GF-D8 (cell line): ENCODE data around the gene RGS12.

Source experiments
- DNase-seq: peaks from one replicate; lab custom pipeline; 2025; lab: John Stamatoyannopoulos, UW

Gene RGS12

GRCh38 chr4:3292571-3293400 is at the start of gene RGS12:
RGS12 (plus strand) TSS chr4:3293021; CDS start chr4:3316171, 23,150 bp downstream.
- DNase-seq, result peak; percentile 76

- no peak for DNase-seq
These were observed 49.6 kb upstream of the RGS12 start for GRCh38 chr4:3243136-3243780.

GRCh38 chr4:3244002-3244401 is 48.8 kb upstream of the RGS12 start:
- DNase-seq, result no peak

GRCh38 chr4:3244747-3245146 is 48.1 kb upstream of the RGS12 start:
- no peak for DNase-seq

- no peak for DNase-seq
These were observed 47.1 kb upstream of the RGS12 start for GRCh38 chr4:3245676-3246075.

- DNase-seq, result no peak
These were observed 46.1 kb upstream of the RGS12 start for GRCh38 chr4:3246458-3247398.

- no peak for DNase-seq
These were observed 45.2 kb upstream of the RGS12 start for GRCh38 chr4:3247399-3248177.

- no peak for DNase-seq
These were observed 44.7 kb upstream of the RGS12 start for GRCh38 chr4:3248178-3248480.

GRCh38 chr4:3248811-3249661 is 43.8 kb upstream of the RGS12 start, which contains the start of gene MSANTD1:
MSANTD1 (plus strand) TSS chr4:3249159; CDS start chr4:3249223, 64 bp downstream.
- DNase-seq, result no peak

- DNase-seq, result no peak
These were observed 42.9 kb upstream of the RGS12 start for GRCh38 chr4:3249711-3250437.

- no peak for DNase-seq
These were observed 42.3 kb upstream of the RGS12 start for GRCh38 chr4:3250438-3250955.

GRCh38 chr4:3250956-3251690 is 41.7 kb upstream of the RGS12 start:
- DNase-seq, result no peak

GRCh38 chr4:3251691-3252479 is 40.9 kb upstream of the RGS12 start:
- no peak for DNase-seq

- no peak for DNase-seq
These were observed 40.4 kb upstream of the RGS12 start for GRCh38 chr4:3252480-3252828.

- no peak for DNase-seq
These were observed 39.8 kb upstream of the RGS12 start for GRCh38 chr4:3252831-3253641.

- DNase-seq, result no peak
These were observed 39.0 kb upstream of the RGS12 start for GRCh38 chr4:3253808-3254207.

- DNase-seq, result no peak
These were observed 38.3 kb upstream of the RGS12 start for GRCh38 chr4:3254302-3255131.
